Peyer's patch (tissue), 4 donors: ENCODE measurements around the gene RUNX1. TPM values are rescaled to one million over a fixed set of nuclear protein-coding genes. Genes with fewer than 3 reads are reported as not detected.

Experiments
- DNase-seq, 3 donors: peaks; one replicate each; pipeline ENCODE4 v3.0.0-alpha.2; 2017 to 2019
- H3K27ac ChIP-seq, 4 donors: fragments of 200-600 bp; sonication (generic); one replicate each; pipeline ENCODE4 v1.5.1; 2016 to 2019
- H3K27me3 ChIP-seq, 2 donors: fragments of 200-600 bp; sonication (generic); one replicate each; pipeline ENCODE4 v1.5.1; 2019
- H3K36me3 ChIP-seq, 3 donors: fragments of 200-600 bp; sonication (generic); one replicate each; pipeline ENCODE4 v1.5.1; 2016 to 2019
- H3K4me1 ChIP-seq, 4 donors: fragments of 200-600 bp; sonication (generic); one replicate each; pipeline ENCODE4 v1.5.1; 2016 to 2019
- H3K4me3 ChIP-seq, 4 donors: fragments of 200-600 bp; sonication (generic); 1 replicate in 3 of 4; 2 replicates in 1 of 4; pipeline ENCODE4 v1.5.1; 2016 to 2019; ENCODE audit warnings: mild to moderate bottlenecking in 1 of 4
- H3K9me3 ChIP-seq, 4 donors: fragments of 200-600 bp; sonication (generic); one replicate each; pipeline ENCODE4 v1.5.1; 2016 to 2019; ENCODE audit warnings: mild to moderate bottlenecking in 1 of 4
- CTCF ChIP-seq, 6 experiments: fragments of 450-650 bp in 4 of 6; fragments of 200-600 bp in 2 of 6; sonication (generic) in 1 of 6; IDR thresholded peaks; one replicate each; pipeline ENCODE4 v1.5.1; 2017 to 2019; ENCODE audit warnings: antibody characterized with exemption in 6 of 6, mild to moderate bottlenecking in 3 of 6, moderate library complexity in 1 of 6
- POLR2A ChIP-seq, 2 donors: fragments of 450-650 bp; IDR thresholded peaks; one replicate each; pipeline ENCODE4 v1.5.1; 2017; ENCODE audit warnings: antibody characterized with exemption in 2 of 2, mild to moderate bottlenecking in 2 of 2, moderate library complexity in 2 of 2
- total RNA-seq, 4 donors: library from RNA; depleted of rRNA; stranded (reverse); fragments of >200 nt; gene quantifications; one replicate each; pipeline ENCODE4 v1.1.0, GENCODE V29; 2016

RUNX1 gene
- total RNA-seq, 4 donors from 2014 or later, result 15.1 to 80.9 (median 24.1) TPM

- Histone ChIP-seq H3K9me3 (no peaks in the 10 kb centered on the region), H3K4me3 (no peak overlapping the region), H3K27me3 (no peaks in the 10 kb centered on the region), H3K27ac (no peak overlapping the region), H3K36me3 (peaks cover 0 to 25% (median 0%) of the 10 kb centered on the region in 3 donors), H3K4me1 (peaks cover 0 to 12% (median 7%) of the 10 kb centered on the region in 4 donors)
- TF ChIP-seq CTCF (IDR thresholded peaks at IDR 0.05), result no peak
- no peak for TF ChIP-seq POLR2A (IDR thresholded peaks at IDR 0.05)
- no peak for DNase-seq
Observed at GRCh38 chr21:34859976-34860653, 189.0 kb downstream of the RUNX1 start.

- Histone ChIP-seq H3K36me3 (peaks cover 0 to 33% (median 0%) of the 10 kb centered on the region in 3 donors), H3K27me3 (no peaks in the 10 kb centered on the region), H3K9me3 (no peaks in the 10 kb centered on the region), H3K4me1 (peaks cover 0 to 3% (median under 1%) of the 10 kb centered on the region in 4 donors), H3K27ac (no peak overlapping the region), H3K4me3 (no peak overlapping the region)
- DNase-seq, result no peak
- TF ChIP-seq POLR2A (IDR thresholded peaks at IDR 0.05) (no peak), CTCF (IDR thresholded peaks at IDR 0.05) (no peak)
Observed at GRCh38 chr21:34858559-34858958, 190.5 kb downstream of the RUNX1 start.

GRCh38 chr21:34857874-34858273 lies 191.2 kb downstream of the RUNX1 start:
- Histone ChIP-seq H3K4me3 (no peak overlapping the region), H3K36me3 (peaks cover 0 to 40% (median 0%) of the 10 kb centered on the region in 3 donors), H3K27me3 (no peaks in the 10 kb centered on the region), H3K27ac (no peak overlapping the region), H3K4me1 (peaks cover 0 to 3% (median 0%) of the 10 kb centered on the region in 4 donors), H3K9me3 (no peaks in the 10 kb centered on the region)
- no peak for TF ChIP-seq CTCF (IDR thresholded peaks at IDR 0.05)
- no peak for TF ChIP-seq POLR2A (IDR thresholded peaks at IDR 0.05)
- no peak for DNase-seq

GRCh38 chr21:34857122-34857713 lies 191.9 kb downstream of the RUNX1 start:
- TF ChIP-seq CTCF (IDR thresholded peaks at IDR 0.05), result no peak
- TF ChIP-seq POLR2A (IDR thresholded peaks at IDR 0.05), result no peak
- Histone ChIP-seq H3K4me3 (no peak overlapping the region), H3K4me1 (peaks cover 0 to 3% (median 0%) of the 10 kb centered on the region in 4 donors), H3K27me3 (no peaks in the 10 kb centered on the region), H3K27ac (no peak overlapping the region), H3K36me3 (peaks cover 0 to 45% (median 0%) of the 10 kb centered on the region in 3 donors), H3K9me3 (no peaks in the 10 kb centered on the region)
- DNase-seq, result peak in 1 of 3 donors; percentile 51

GRCh38 chr21:34852448-34852847 lies 196.7 kb downstream of the RUNX1 start:
- Histone ChIP-seq H3K27me3 (no peaks in the 10 kb centered on the region), H3K4me3 (no peak overlapping the region), H3K36me3 (peaks cover 0 to 47% (median 0%) of the 10 kb centered on the region in 3 donors), H3K9me3 (no peaks in the 10 kb centered on the region), H3K27ac (no peak overlapping the region), H3K4me1 (no peaks in the 10 kb centered on the region)
- DNase-seq, result no peak
- TF ChIP-seq POLR2A (IDR thresholded peaks at IDR 0.05) (no peak), CTCF (IDR thresholded peaks at IDR 0.05) (no peak)
